HCT116 (cell line): ENCODE data around the gene GRID2. TPM values are rescaled to one million over a fixed set of nuclear protein-coding genes. Genes with fewer than 3 reads are reported as not detected.

Experiments used
- ATAC-seq: fragments of 200-7000 bp; cut with Tn5 transposase; 2 replicates; pipeline ENCODE4 v1.9.1; 2020; ENCODE audit warnings: mild to moderate bottlenecking, moderate library complexity
- BruUV-seq: library from RNA; stranded (reverse); fragments of 400-500 nt; replicated peaks from 2 replicates; lab custom pipeline; 2021; lab: Mats Ljungman, UMichigan
- CTCF ChIA-PET: fragments of 300-600 bp; sonication (Branson Sonifier 250); formaldehyde crosslinking; loops from one replicate; lab custom pipeline; 2021; ENCODE audit warnings: antibody characterized with exemption; lab: Charles Lee
- POLR2A ChIA-PET: fragments of 300-600, 350-600 bp; sonication (Branson Sonifier 250); formaldehyde crosslinking; loops from one replicate; lab custom pipeline; 2021; ENCODE audit warnings: antibody characterized with exemption; lab: Charles Lee
- RAD21 ChIA-PET, 2 experiments: fragments of 300-600 bp; sonication (Branson Sonifier 250); formaldehyde crosslinking; loops; one replicate each; lab custom pipeline; 2023; ENCODE audit warnings: low total read pairs in 2 of 2; ENCODE audit not compliant: uncharacterized antibody in 2 of 2, unreplicated experiment in 2 of 2, low non-redundant PET in 1 of 2; lab: Charles Lee
- DNase-seq: peaks from one replicate; pipeline ENCODE4 v3.0.0-alpha.2; 2010; ENCODE audit warnings: low read depth, low spot score
- H2AFZ ChIP-seq: fragments of 200-600 bp; shearing (Covaris generic), sonication (generic); 2 replicates; pipeline ENCODE4 v1.6.1; 2017; ENCODE audit warnings: low read depth, mixed run types, mixed read lengths, antibody characterized with exemption, low read length; ENCODE audit not compliant: poor library complexity, severe bottlenecking
- H3K27ac ChIP-seq: 2 replicates; pipeline ENCODE4 v1.5.1; 2012; ENCODE audit warnings: low read depth, low read length
- H3K27me3 ChIP-seq: fragments of 200-600 bp; sonication (generic); 2 replicates; pipeline ENCODE4 v1.6.1; 2016; ENCODE audit warnings: mixed run types, low read length, mixed read lengths; ENCODE audit not compliant: insufficient read depth
- H3K36me3 ChIP-seq, 2 experiments: fragments of 200-500 bp in 1 of 2; fragments of 200-600 bp in 1 of 2; sonication (Bioruptor generic) in 1 of 2; sonication (generic) in 1 of 2; 2 replicates each; pipeline versions ENCODE4 v1.5.1 to v1.6.1; 2014 to 2016; ENCODE audit warnings: low read length in 2 of 2, inconsistent platforms in 1 of 2, mixed read lengths in 1 of 2, mixed run types in 1 of 2; ENCODE audit not compliant: insufficient read depth in 2 of 2, control insufficient read depth in 1 of 2
- H3K4me1 ChIP-seq, 2 experiments: fragments of 200-600 bp in 1 of 2; sonication (generic) in 1 of 2; 2 replicates each; pipeline versions ENCODE4 v1.5.1 to v1.6.1; 2012 to 2017; ENCODE audit warnings: low read length in 2 of 2, inconsistent platforms in 1 of 2, mild to moderate bottlenecking in 1 of 2, mixed read lengths in 1 of 2, mixed run types in 1 of 2, moderate library complexity in 1 of 2; ENCODE audit not compliant: insufficient read depth in 2 of 2, control insufficient read depth in 1 of 2
- H3K4me2 ChIP-seq: fragments of 200-600 bp; sonication (generic); 2 replicates; pipeline ENCODE4 v1.6.1; 2017; ENCODE audit warnings: mixed run types, low read length, mixed read lengths
- H3K4me3 ChIP-seq, 2 experiments: fragments of 200-600 bp in 1 of 2; sonication (generic) in 1 of 2; replicated peaks in 1 of 2; 2 replicates each; pipeline ENCODE4 v1.5.1; 2011 to 2016; ENCODE audit warnings: low read length in 2 of 2, control low read depth in 1 of 2, low read depth in 1 of 2, mild to moderate bottlenecking in 1 of 2, mixed read lengths in 1 of 2, mixed run types in 1 of 2
- H3K79me2 ChIP-seq: fragments of 200-600 bp; sonication (generic); 2 replicates; pipeline ENCODE4 v1.6.1; 2017; ENCODE audit warnings: mild to moderate bottlenecking, mixed run types, low read length, moderate library complexity, mixed read lengths; ENCODE audit not compliant: insufficient read depth
- H3K9ac ChIP-seq: fragments of 200-600 bp; sonication (generic); 2 replicates; pipeline ENCODE4 v1.6.1; 2016; ENCODE audit warnings: low read length, mixed read lengths
- H3K9me2 ChIP-seq: fragments of 200-600 bp; sonication (generic), shearing (Covaris generic); 2 replicates; pipeline ENCODE4 v1.6.1; 2017; ENCODE audit warnings: mixed run types, mild to moderate bottlenecking, moderate library complexity; ENCODE audit not compliant: insufficient read depth
- H3K9me3 ChIP-seq, 2 experiments: fragments of 200-500 bp in 1 of 2; fragments of 200-600 bp in 1 of 2; sonication (Bioruptor generic) in 1 of 2; sonication (generic) in 1 of 2; 2 replicates each; pipeline ENCODE4 v1.6.1; 2014 to 2017; ENCODE audit warnings: low read length in 2 of 2, mixed read lengths in 2 of 2, inconsistent platforms in 1 of 2, low read depth in 1 of 2, mild to moderate bottlenecking in 1 of 2, mixed run types in 1 of 2, moderate library complexity in 1 of 2; ENCODE audit not compliant: control insufficient read depth in 1 of 2, insufficient read depth in 1 of 2
- H4K20me1 ChIP-seq: fragments of 200-600 bp; sonication (generic), shearing (Covaris generic); 2 replicates; pipeline ENCODE4 v1.6.1; 2017; ENCODE audit warnings: mixed run types, mild to moderate bottlenecking, moderate library complexity; ENCODE audit not compliant: insufficient read depth
- CTCF ChIP-seq, 3 experiments: fragments of 200-600 bp in 1 of 3; sonication (generic) in 1 of 3; IDR thresholded peaks in 2 of 3; conservative IDR thresholded peaks in 1 of 3; 2 replicates each; pipeline ENCODE4 v1.5.1; 2012 to 2017; ENCODE audit warnings: low read depth in 2 of 3, low read length in 2 of 3, antibody characterized with exemption in 1 of 3, borderline replicate concordance in 1 of 3, control low read depth in 1 of 3, mild to moderate bottlenecking in 1 of 3, mixed read lengths in 1 of 3, mixed run types in 1 of 3, moderate library complexity in 1 of 3; ENCODE audit not compliant: insufficient read depth in 1 of 3
- ELF1 ChIP-seq: IDR thresholded peaks from 2 replicates; pipeline ENCODE4 v1.6.1; 2012; ENCODE audit warnings: low read depth, borderline replicate concordance
- EZH2phosphoT487 ChIP-seq: fragments of 200-600 bp; IDR thresholded peaks from 2 replicates; pipeline ENCODE4 v1.6.1; 2018; ENCODE audit warnings: antibody characterized with exemption, borderline replicate concordance
- FOSL1 ChIP-seq: IDR thresholded peaks from 2 replicates; pipeline ENCODE4 v1.6.1; 2012; ENCODE audit warnings: low read depth
- JUND ChIP-seq: IDR thresholded peaks from 2 replicates; pipeline ENCODE4 v1.6.1; 2012
- POLR2AphosphoS5 ChIP-seq: IDR thresholded peaks from 2 replicates; pipeline ENCODE4 v1.6.1; 2011; ENCODE audit warnings: mild to moderate bottlenecking, low read depth, low read length, moderate library complexity
- SRF ChIP-seq: IDR thresholded peaks from 2 replicates; pipeline ENCODE4 v1.6.1; 2012; ENCODE audit warnings: low read depth
- TCF7L2 ChIP-seq: IDR thresholded peaks from 2 replicates; pipeline ENCODE4 v1.7.0; 2011; ENCODE audit warnings: borderline replicate concordance, inconsistent platforms; ENCODE audit not compliant: insufficient read depth, insufficient read length; ENCODE audit errors: extremely low read depth
- YY1 ChIP-seq: IDR thresholded peaks from 2 replicates; pipeline ENCODE4 v1.6.1; 2011; ENCODE audit warnings: low read length, low read depth, moderate library complexity, mild to moderate bottlenecking; ENCODE audit not compliant: insufficient replicate concordance; ENCODE audit errors: extremely low read depth
- ZFX ChIP-seq: fragments of 450-650 bp; IDR thresholded peaks from 2 replicates; pipeline ENCODE4 v1.6.1; 2017
- ZNF274 ChIP-seq: fragments of 200-500 bp; sonication (Bioruptor generic); IDR thresholded peaks from 2 replicates; pipeline ENCODE4 v1.6.1; 2014; ENCODE audit warnings: mild to moderate bottlenecking, low read depth, low read length, inconsistent platforms
- intact Hi-C: fragments of 100-400 bp; cut with micrococcal nuclease; formaldehyde crosslinking; loops from 2 replicates; pipeline ENCODE4 v1.10.0; 2022
- total RNA-seq: library from RNA; stranded (reverse); gene quantifications from one replicate; pipeline ENCODE4 v1.2.1, GENCODE V29; 2021; ENCODE audit not compliant: unreplicated experiment
- TF ChIP-seq, protein P1 (sequence below): IDR thresholded peaks from 2 replicates; pipeline ENCODE4 v1.6.1; 2012

Gene GRID2
- total RNA-seq, 1 experiment from 2014 or later, result not detected

GRCh38 chr4:93779228-93779627 lies 1475.5 kb downstream of the GRID2 start:
- Histone ChIP-seq H2AFZ (peak overlapping the region; percentile 27), H3K4me1 (no peaks in the 10 kb centered on the region), H3K4me3 (no peak overlapping the region), H3K4me2 (no peak overlapping the region), H3K27me3 (no peaks in the 10 kb centered on the region), H3K9me3 (no peaks in the 10 kb centered on the region), H3K9ac (no peak overlapping the region), H3K27ac (no peak overlapping the region), H3K79me2 (no peaks in the 10 kb centered on the region), H4K20me1 (no peaks in the 10 kb centered on the region), H3K36me3 (no peaks in the 10 kb centered on the region), H3K9me2 (no peaks in the 10 kb centered on the region)
- ATAC-seq, result no peak
- ChIA-PET RAD21 (no interaction called here), POLR2A (no interaction called here), CTCF (no interaction called here)
- no peak for DNase-seq
- intact Hi-C loops, result no loop called here
- BruUV-seq, result no TSS peak
- TF ChIP-seq ELF1 (no peak), EZH2phosphoT487 (no peak), ZFX (no peak), CTCF (IDR thresholded peaks at IDR 0.05 in 2 of 3, conservative IDR thresholded peaks at IDR 0.05 in 1 of 3; ENCODE audit: borderline replicate concordance in 1 of 3, insufficient read depth in 1 of 3, low read depth in 2 of 3, low read length in 2 of 3) (no peak), ZNF274 (no peak), FOSL1 (no peak), YY1 (no peak), POLR2AphosphoS5 (no peak), JUND (no peak), SRF (no peak), TCF7L2 (no peak)
- TF ChIP-seq, protein P1, sequence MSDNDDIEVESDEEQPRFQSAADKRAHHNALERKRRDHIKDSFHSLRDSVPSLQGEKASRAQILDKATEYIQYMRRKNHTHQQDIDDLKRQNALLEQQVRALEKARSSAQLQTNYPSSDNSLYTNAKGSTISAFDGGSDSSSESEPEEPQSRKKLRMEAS, result no peak
- TF ChIP-seq, all 23 proteins: peak for 0
